SK-N-MC (cell line): ENCODE results near the gene GHRH.

Experiments used
- EZH2 ChIP-seq: fragments of 200-600 bp; sonication (generic); IDR thresholded peaks from one replicate; pipeline ENCODE4 v1.6.1; 2017; ENCODE audit warnings: antibody characterized with exemption
- POLR2AphosphoS5 ChIP-seq: IDR thresholded peaks from 2 replicates; pipeline ENCODE4 v1.6.1; 2012; ENCODE audit warnings: mild to moderate bottlenecking, low read depth, low read length, borderline replicate concordance

DNA sequence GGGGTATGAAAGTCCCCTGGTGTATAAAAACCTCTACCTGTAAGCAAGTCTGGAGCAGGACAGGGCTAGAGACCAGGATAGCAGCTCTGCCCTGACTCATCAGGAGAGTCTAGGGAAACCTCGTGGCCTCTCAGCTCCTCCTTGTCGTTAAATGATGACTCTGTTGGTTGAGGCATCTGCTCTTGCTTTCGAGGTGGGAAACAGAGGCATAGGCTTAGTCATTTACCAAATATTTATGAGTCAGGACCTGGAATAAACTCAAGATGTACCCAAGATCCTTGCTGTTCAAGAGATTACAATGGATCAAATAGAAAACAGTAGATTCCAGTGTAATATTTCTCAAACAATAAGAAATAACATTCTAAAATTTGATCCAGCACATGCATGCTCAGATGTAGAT lies 33.4 kb upstream of the GHRH start:
- TF ChIP-seq POLR2AphosphoS5: no peak
- TF ChIP-seq EZH2: no peak
